Measurements from ENCODE around the gene TP53I11.

DNA sequence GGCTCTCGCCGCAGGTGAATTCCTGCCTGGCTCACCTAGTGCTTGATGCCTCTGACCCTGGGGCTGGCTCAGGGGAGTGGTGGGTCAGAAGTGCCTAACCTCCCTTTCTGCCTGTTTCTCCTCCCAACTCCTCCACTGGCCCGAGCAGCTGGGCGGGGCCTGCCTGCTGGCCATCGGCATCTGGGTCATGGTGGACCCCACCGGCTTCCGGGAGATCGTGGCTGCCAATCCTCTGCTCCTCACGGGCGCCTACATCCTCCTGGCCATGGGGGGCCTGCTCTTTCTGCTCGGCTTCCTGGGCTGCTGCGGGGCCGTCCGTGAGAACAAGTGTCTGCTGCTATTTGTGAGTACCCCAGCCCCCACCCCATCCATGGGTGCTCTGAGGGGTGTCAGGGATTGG lies 41.1 kb downstream of the TP53I11 start:
- TF ChIP-seq, protein P1, sequence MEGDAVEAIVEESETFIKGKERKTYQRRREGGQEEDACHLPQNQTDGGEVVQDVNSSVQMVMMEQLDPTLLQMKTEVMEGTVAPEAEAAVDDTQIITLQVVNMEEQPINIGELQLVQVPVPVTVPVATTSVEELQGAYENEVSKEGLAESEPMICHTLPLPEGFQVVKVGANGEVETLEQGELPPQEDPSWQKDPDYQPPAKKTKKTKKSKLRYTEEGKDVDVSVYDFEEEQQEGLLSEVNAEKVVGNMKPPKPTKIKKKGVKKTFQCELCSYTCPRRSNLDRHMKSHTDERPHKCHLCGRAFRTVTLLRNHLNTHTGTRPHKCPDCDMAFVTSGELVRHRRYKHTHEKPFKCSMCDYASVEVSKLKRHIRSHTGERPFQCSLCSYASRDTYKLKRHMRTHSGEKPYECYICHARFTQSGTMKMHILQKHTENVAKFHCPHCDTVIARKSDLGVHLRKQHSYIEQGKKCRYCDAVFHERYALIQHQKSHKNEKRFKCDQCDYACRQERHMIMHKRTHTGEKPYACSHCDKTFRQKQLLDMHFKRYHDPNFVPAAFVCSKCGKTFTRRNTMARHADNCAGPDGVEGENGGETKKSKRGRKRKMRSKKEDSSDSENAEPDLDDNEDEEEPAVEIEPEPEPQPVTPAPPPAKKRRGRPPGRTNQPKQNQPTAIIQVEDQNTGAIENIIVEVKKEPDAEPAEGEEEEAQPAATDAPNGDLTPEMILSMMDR (IDR thresholded peaks at IDR 0.05 in 8 of 11, conservative IDR thresholded peaks at IDR 0.05 in 3 of 11): no peak
- no peak for TF ChIP-seq POLR2A (IDR thresholded peaks at IDR 0.05)

All from spleen (tissue), 7 donors.